ENCODE measurements around the gene DBX1.
"Not testable (repeated sequence)": the region's sequence is repeated elsewhere in the genome, so short reads cannot be mapped to it uniquely, and the experiment has no call there.

Gene DBX1

GRCh38 chr11:20131788-20132666 is 28.2 kb downstream of the DBX1 start:
- DNase-seq (ENCODE audit: low spot score) (no peak), ATAC-seq (ENCODE audit: low read depth) (peak; percentile 63)
- Histone ChIP-seq H3K27ac (ENCODE audit: poor library complexity, severe bottlenecking) (no peak overlapping the region), H3K4me1 (ENCODE audit: insufficient read depth, poor library complexity, severe bottlenecking) (no peaks in the 10 kb centered on the region), H3K9me3 (ENCODE audit: severe bottlenecking) (no peaks in the 10 kb centered on the region), H3K27me3 (ENCODE audit: insufficient read depth, poor library complexity, severe bottlenecking) (no peaks in the 10 kb centered on the region), H3K4me3 (ENCODE audit: severe bottlenecking) (peak overlapping the region; percentile 28), H3K36me3 (ENCODE audit: low read depth) (no peaks in the 10 kb centered on the region)
- TF ChIP-seq CTCF (IDR thresholded peaks at IDR 0.05; ENCODE audit: poor library complexity, severe bottlenecking), result peak; percentile 93

DNA sequence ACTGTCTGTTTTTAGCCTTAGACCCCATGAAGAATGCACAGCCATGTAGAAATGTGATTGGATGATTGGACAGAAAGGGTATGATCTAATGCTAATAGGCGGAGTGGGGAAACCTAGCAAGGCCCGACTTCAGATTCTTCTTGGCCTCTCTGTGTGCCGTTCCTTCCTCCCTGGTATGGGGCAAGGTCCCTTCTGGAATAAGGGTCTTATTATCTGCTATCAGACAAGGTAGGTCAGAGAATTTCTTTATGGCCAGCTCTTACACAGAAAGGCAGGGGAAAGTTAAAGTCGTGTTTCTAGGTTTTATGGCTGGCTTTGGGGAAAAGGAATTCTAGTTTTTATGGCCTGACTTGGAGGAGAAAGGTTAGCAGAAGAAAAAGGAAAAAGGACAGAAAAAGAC is 30.6 kb downstream of the DBX1 start:
- ATAC-seq (ENCODE audit: low read depth) (no peak), DNase-seq (ENCODE audit: low spot score) (no peak)
- H3K4me1 ChIP-seq (ENCODE audit: insufficient read depth, poor library complexity, severe bottlenecking), result no peaks in the 10 kb centered on the region
- H3K36me3 ChIP-seq (ENCODE audit: low read depth), result no peaks in the 10 kb centered on the region
- no peaks in the 10 kb centered on the region for H3K9me3 ChIP-seq (ENCODE audit: severe bottlenecking)
- no peaks in the 10 kb centered on the region for H3K27me3 ChIP-seq (ENCODE audit: insufficient read depth, poor library complexity, severe bottlenecking)
- H3K27ac ChIP-seq (ENCODE audit: poor library complexity, severe bottlenecking), result no peak overlapping the region
- H3K4me3 ChIP-seq (ENCODE audit: severe bottlenecking), result no peak overlapping the region
- no peak for TF ChIP-seq CTCF (IDR thresholded peaks at IDR 0.05; ENCODE audit: poor library complexity, severe bottlenecking)

DNA sequence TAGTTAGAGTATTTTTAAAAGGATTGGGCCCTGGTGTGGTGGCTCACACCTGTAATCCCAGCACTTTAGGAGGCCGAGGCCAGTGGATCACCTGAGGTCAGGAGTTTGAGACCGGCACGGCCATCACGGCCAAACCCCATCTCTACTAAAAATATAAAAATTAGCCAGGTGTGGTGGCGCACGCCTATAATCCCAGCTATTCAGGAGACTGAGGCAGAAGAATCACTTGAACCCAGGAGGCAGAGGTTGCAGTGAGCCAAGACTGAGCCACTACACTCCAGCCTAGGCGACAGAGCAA is 31.8 kb downstream of the DBX1 start:
- H3K36me3 ChIP-seq (ENCODE audit: low read depth); H3K4me3 ChIP-seq (ENCODE audit: severe bottlenecking); ATAC-seq (ENCODE audit: low read depth); H3K9me3 ChIP-seq (ENCODE audit: severe bottlenecking); H3K27me3 ChIP-seq (ENCODE audit: insufficient read depth, poor library complexity, severe bottlenecking); H3K27ac ChIP-seq (ENCODE audit: poor library complexity, severe bottlenecking); H3K4me1 ChIP-seq (ENCODE audit: insufficient read depth, poor library complexity, severe bottlenecking); DNase-seq (ENCODE audit: low spot score): not testable (repeated sequence)
- peak; percentile 61 for TF ChIP-seq CTCF (IDR thresholded peaks at IDR 0.05; ENCODE audit: poor library complexity, severe bottlenecking)

DNA sequence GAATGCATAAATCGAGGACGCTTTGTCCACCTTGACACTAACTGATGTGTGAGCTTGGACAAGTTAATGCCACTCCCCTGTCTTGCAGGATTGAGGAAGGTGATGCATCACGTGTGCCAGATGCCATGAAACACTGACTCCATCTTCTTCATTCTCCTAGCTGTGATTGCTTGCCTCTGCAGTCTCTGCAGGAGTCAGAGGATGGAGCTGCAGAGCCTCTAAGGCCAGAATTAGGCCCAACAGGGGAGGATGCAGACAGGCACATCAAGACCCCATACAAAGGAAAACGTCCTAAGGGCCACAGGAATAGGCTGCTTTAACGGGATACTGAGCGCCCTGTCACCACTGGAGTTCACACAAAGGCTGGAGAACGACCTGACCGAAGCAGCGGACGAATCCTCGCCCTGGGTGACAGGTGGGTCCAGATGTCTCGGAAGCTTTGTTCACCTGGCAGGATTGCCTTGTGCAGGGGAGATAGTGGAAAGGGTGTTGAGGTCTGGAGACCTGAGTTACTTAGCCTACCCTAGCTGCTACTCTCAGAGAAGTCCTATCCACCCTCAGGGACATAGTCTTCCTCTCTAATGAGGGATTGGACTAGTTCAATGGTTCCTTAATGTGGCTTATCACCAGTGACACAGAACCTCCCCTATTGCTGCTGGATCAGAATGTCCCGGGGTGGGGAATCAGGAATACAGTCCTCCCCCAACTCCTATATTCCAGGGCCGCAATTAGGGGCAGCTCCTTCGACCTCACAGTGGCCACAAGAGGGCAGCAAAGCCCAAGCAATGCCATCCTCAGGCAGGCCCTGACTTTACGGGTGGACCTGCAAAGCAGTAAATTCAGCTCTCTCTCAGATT is 32.4 kb downstream of the DBX1 start:
- Histone ChIP-seq H3K9me3 (ENCODE audit: severe bottlenecking) (no peaks in the 10 kb centered on the region), H3K4me3 (ENCODE audit: severe bottlenecking) (no peak overlapping the region), H3K27me3 (ENCODE audit: insufficient read depth, poor library complexity, severe bottlenecking) (no peaks in the 10 kb centered on the region), H3K4me1 (ENCODE audit: insufficient read depth, poor library complexity, severe bottlenecking) (no peaks in the 10 kb centered on the region), H3K27ac (ENCODE audit: poor library complexity, severe bottlenecking) (no peak overlapping the region), H3K36me3 (ENCODE audit: low read depth) (no peaks in the 10 kb centered on the region)
- peak; percentile 89 for TF ChIP-seq CTCF (IDR thresholded peaks at IDR 0.05; ENCODE audit: poor library complexity, severe bottlenecking)
- ATAC-seq (ENCODE audit: low read depth) (peak; percentile 77), DNase-seq (ENCODE audit: low spot score) (no peak)

Measured in RWPE2 (cell line).